GM12875 (cell line): ENCODE measurements around the gene INHBE.
"Not testable (repeated sequence)": the region's sequence is repeated elsewhere in the genome, so short reads cannot be mapped to it uniquely, and the experiment has no call there.

ENCODE experiments used
- H3K4me3 ChIP-seq: one replicate; pipeline ENCODE4 v1.5.1; 2011; ENCODE audit warnings: low read depth, low read length, control low read depth
- TF ChIP-seq, protein P1 (sequence below): IDR thresholded peaks from 2 replicates; pipeline ENCODE4 v1.5.1; 2011; ENCODE audit warnings: low read depth, mild to moderate bottlenecking, control low read depth, inconsistent platforms, low read length, moderate library complexity, borderline replicate concordance; ENCODE audit not compliant: insufficient read depth

The INHBE gene

DNA sequence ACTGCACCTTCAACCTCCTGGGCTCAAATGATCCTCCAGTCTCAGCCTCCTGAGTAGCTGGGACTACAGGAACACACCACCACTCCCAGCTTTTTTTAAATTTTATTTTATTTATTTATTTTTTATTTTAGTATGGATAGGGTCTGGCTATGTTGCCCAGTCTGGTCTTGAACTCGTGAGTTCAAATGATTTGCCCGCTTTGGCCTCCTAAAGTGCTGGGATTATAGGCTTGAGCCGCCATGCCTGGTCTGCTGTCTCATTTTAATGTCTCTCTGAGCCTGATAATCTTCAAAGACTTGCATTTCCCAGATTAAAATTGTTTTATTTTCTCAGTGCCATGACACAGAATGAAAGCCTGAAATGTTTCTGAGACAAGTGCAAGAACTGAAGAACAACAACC is 21.7 kb upstream of the INHBE start:
- no peak overlapping the region for H3K4me3 ChIP-seq
- TF ChIP-seq, protein P1, sequence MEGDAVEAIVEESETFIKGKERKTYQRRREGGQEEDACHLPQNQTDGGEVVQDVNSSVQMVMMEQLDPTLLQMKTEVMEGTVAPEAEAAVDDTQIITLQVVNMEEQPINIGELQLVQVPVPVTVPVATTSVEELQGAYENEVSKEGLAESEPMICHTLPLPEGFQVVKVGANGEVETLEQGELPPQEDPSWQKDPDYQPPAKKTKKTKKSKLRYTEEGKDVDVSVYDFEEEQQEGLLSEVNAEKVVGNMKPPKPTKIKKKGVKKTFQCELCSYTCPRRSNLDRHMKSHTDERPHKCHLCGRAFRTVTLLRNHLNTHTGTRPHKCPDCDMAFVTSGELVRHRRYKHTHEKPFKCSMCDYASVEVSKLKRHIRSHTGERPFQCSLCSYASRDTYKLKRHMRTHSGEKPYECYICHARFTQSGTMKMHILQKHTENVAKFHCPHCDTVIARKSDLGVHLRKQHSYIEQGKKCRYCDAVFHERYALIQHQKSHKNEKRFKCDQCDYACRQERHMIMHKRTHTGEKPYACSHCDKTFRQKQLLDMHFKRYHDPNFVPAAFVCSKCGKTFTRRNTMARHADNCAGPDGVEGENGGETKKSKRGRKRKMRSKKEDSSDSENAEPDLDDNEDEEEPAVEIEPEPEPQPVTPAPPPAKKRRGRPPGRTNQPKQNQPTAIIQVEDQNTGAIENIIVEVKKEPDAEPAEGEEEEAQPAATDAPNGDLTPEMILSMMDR, result no peak

DNA sequence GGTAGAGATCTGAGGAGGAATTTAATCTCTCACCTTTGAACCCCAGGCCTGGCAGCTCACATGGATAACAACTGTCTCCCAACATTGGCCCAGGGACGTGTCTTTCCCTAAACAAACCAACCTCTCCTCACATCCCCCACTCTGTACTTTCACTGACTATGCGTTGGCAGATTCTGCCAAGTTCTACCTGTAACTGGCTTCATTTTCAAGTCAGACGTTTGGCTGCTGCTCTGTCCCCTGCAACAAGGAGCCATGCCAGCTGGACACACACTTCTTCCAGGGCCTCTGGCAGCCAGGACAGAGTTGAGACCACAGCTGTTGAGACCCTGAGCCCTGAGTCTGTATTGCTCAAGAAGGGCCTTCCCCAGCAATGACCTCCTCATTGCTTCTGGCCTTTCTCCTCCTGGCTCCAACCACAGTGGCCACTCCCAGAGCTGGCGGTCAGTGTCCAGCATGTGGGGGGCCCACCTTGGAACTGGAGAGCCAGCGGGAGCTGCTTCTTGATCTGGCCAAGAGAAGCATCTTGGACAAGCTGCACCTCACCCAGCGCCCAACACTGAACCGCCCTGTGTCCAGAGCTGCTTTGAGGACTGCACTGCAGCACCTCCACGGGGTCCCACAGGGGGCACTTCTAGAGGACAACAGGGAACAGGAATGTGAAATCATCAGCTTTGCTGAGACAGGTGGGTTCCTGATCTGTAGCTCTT is 20.4 kb upstream of the INHBE start, which contains the start of gene INHBC:
TSS of gene INHBC (plus strand) at position 268 of the 707 bp plus-strand sequence. CDS start at position 371, 103 bp downstream.
- TF ChIP-seq, protein P1, result no peak
- no peak within 1 kb of the TSS for H3K4me3 ChIP-seq

DNA sequence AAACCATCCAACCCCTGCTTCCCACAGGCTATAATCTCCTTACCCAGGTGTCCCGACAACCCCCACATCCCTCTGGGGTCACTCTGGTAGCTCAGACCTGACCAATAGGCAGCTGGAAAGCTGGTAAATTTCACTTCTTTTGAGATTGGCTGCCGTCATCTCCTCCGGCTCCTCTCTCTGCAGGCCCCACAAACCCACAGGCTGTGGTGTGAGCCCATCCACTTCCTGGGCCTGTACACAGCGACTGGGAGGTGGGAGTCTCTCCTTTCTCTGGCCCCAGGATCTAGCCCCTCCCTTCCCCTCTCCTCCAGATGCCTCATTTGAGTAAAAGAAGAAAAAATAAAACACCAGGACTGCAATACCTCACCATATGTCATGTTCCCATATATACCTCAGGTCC is 19.8 kb upstream of the INHBE start:
- H3K4me3 ChIP-seq, result no peak overlapping the region
- TF ChIP-seq, protein P1, result no peak

DNA sequence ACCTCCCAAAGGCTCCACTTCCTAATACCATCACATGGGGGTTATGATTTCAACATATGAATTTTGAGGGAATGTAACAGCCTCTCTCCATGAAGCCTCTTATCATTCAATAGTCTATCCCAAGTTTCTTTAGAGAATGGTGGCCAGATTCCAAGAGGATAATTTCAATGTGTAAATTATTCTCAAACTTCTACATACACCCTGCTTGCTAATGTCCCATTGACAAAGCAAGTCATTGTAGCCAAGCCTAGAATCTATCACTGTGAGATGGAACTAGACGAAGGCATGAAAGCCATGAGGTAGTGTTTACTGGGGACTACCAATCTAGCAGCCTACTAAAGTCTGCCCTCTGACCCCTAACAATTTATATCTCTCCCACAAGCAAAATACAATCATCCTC is 16.7 kb upstream of the INHBE start:
- TF ChIP-seq, protein P1, result no peak

DNA sequence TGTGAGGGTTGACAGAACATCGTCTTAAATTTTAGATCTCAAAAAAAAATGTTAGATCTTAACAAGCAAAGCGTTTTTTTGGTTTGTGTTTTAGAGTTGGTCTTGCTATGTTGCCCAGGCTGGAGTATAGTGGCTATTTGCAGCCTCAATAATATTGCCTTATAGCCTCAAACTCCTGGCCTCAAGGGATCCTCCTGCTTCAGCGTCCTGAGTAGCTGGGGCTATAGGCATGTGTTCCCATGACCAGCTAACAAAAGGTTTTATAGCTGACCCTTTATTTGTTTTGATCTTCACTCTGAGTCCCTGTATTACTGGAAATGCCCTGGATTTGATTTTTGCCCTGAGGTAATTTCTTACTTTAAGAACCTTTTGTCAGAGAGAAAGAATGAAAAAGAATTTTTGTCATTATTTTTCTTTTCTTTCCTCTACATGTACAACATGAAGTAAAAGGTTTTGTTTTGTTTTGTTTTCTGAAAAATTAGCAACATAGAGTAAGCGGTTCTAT is 15.3 kb upstream of the INHBE start:
- H3K4me3 ChIP-seq, result no peak overlapping the region
- TF ChIP-seq, protein P1, result no peak

More for the DNA sequence above, 16.7 kb upstream of the INHBE start:
- no peak overlapping the region for H3K4me3 ChIP-seq

DNA sequence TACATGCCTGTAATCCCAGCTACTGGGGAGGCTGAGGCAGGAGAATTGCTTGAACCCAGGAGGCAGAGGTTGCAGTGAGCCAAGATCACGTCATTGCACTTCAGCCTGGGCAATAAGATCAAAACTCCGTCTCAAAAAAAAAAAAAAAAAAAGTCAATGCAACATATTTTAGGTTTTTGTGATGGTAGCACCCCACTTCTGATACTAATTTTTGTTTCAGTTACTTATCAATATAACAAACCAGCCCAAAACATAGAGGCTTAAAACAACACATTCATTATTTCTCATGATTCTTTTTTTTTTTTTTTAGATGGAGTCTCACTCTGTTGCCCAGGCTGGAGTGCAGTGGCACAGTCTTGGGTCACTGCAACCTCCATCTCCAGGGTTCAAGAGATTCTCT is 13.7 kb upstream of the INHBE start:
- not testable (repeated sequence) for H3K4me3 ChIP-seq

DNA sequence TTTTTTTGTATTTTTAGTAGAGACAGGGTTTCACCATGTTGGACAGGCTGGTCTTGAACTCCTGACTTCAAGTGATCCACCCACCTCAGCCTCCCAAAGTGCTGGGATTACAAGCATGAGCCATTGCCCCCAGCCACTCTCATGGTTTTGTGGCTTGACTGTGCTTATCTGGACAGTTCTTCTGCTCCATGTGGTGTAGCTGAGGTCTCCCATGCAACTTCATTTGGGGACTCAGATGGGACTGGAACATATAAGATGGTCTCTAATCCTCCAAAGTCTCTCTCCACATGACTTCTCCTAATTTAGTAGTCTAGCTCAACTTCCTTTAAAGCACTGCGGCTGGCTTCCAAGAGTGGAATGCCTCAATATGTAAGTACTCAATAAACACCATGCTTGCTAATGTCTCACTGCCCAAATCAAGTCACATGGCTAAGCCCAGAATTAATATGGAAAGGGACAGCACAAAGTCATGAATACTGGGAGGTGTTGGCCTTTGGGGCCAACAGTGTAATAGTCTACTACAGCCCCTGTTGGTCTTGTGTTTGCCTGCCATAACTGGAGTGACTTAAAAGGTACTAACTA is 13.2 kb upstream of the INHBE start:
- TF ChIP-seq, protein P1, result no peak
- H3K4me3 ChIP-seq, result no peak overlapping the region

DNA sequence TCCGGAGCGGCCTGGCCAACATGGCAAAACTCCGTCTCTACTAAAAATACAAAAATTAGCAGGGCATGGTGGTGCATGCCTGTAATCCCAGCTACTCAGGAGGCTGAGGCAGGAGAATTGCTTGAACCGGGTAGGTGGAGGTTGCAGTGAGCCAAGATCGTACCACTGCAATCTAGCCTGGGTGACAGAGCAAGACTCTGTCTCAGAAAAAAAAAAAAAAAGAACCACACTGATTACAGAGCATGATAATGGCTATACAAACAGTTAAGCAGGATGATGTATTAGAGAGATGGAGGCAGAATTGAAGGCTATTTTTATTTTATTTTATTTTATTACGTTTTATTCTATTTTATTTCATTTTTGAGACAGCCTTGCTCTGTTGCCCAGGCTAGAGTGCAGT is 10.8 kb upstream of the INHBE start:
- H3K4me3 ChIP-seq, result not testable (repeated sequence)
